GM12873 (cell line): ENCODE measurements around the gene FPGT.

Experiments used
- CTCF ChIP-seq: IDR thresholded peaks from 2 replicates; pipeline ENCODE4 v1.5.1; 2012; ENCODE audit warnings: low read depth, mild to moderate bottlenecking, moderate library complexity, low read length, control low read depth; ENCODE audit not compliant: insufficient read depth; ENCODE audit errors: missing control alignments

The FPGT gene

DNA sequence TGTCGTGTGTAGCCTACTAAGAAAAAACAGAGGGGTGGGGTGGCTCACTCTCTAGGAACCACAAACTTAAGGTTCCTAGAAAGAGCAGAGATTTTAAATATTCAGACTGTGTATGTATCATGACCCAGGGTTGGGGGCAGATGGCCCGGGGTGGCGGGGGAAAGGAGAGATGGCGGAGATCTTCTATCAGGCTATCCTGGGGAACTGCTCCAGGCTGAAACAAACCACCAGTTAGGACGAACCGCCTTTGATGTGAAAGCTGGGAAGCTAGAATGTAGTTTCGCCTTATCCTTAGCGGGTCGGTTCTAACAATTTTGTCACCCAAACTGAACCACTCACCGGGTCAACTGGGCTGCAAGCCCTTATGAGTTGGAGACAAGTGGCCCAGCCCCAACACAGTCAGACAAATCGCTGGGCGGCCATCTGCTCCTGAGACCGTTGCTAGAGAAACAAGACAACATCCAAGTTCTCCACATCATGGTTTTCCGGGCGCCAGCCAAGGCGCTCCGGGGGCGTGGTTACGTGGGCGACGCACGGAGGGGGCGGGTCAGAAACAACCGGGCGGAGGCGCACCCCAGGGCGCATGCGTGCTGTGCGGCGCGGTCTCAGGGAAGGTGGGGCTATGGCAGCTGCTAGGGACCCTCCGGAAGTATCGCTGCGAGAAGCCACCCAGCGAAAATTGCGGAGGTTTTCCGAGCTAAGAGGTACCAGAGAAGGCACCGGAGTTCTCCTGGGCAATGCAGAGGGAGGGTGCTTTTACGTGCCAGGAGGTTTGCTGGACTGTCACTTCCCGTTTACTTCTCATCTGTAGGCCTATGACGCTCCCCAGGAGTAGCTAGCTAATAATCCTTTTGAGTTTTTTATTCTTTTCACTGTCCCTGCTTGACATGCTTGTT lies at the start of gene FPGT, which contains the start of gene LRRIQ3:
Gene FPGT (plus strand): TSS at position 586 of the 896 bp plus-strand sequence. CDS start 37 bp downstream, at position 623.
Gene LRRIQ3 (minus strand): TSS at position 520 of the 896 bp plus-strand sequence. CDS start 14,492 bp downstream, outside the sequence.
- no peak for TF ChIP-seq CTCF

- no peak for TF ChIP-seq CTCF
Observed at GRCh38 chr1:74160046-74160445, 38.0 kb upstream of the FPGT start.

GRCh38 chr1:74161497-74161896 lies 36.5 kb upstream of the FPGT start:
- TF ChIP-seq CTCF: no peak

DNA sequence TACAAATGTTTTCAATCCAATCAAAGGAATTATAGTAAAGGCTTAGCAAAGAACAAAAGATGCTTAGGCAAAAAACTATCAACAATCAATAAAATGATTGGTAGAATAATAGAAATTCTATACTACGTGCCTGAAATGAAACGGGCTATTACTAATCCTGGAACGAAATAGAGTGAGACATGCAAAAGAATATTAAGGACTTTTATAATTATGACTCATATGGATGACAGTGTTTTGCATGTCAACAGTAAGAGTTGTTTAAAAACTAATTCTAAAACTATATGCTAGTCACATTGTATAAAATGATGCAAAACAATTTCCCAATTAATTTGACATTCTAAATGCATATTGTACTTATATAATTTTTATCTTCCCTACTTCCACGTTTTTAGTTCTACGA lies 35.7 kb upstream of the FPGT start:
- no peak for TF ChIP-seq CTCF

DNA sequence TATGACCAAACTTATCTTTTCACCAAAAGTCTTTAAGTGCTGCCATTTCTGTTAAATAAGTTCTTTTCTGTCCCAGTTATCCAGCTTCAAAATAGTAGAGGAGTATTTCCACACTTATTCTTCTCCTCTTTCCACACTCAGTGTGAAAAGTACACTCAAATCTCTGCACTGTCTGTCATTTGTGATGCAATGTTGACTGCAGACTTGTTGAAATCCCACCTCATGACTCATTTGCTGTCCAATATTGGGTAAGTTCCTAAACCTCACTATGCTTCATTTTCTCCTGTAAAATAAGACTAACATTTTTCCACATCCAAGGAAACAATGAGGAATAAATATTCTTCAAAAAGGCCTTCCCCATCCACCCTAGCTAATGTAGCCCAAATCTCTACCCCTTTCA lies 17.6 kb upstream of the FPGT start:
- no peak for TF ChIP-seq CTCF

DNA sequence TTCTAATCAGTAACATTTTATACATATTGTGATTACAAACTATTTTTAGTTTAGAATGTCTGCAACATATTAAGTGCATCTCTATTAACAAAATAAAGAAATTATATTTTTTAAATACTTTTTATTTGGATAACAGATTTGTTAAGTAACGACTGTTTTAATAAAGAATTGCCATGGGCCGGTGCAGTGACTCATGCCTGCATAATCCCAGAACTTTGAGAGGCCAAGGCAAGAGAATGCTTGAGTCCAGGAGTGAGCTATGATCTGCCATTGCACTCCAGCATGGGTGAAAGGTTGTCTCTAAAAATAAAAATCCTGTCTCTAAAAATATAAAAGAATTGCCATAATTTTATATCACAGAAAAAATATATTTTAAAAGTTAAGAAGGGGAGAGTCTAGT lies 4.1 kb upstream of the FPGT start:
- no peak for TF ChIP-seq CTCF

DNA sequence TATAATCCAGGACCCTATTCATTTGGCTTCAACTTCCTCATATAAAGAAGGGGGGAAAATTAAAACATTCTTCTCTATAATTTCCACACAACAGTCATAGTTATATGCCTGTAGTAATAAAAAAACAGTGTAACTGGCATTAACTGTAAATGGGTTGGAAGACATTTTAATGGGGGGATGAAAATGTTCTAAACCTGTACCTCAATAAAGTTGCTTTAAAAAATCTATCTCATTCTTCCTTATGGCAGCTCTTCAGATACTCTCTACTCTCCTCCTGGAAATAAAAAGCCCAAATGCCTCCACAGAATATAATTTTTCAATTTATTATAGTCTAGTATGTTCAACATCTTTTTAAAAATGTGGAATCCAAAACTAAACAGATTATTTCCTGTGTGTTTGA lies 2.7 kb upstream of the FPGT start:
- TF ChIP-seq CTCF: no peak
